ENCODE data around the gene FAM234A. TPM values are rescaled to one million over a fixed set of nuclear protein-coding genes. Genes with fewer than 3 reads are reported as not detected.

The FAM234A gene
- total and polyA plus RNA-seq, 2 donors (not counting 3 experiments of a cell fraction or from before 2014, with no cell fraction given), result 70.4 to 89.4 TPM

DNA sequence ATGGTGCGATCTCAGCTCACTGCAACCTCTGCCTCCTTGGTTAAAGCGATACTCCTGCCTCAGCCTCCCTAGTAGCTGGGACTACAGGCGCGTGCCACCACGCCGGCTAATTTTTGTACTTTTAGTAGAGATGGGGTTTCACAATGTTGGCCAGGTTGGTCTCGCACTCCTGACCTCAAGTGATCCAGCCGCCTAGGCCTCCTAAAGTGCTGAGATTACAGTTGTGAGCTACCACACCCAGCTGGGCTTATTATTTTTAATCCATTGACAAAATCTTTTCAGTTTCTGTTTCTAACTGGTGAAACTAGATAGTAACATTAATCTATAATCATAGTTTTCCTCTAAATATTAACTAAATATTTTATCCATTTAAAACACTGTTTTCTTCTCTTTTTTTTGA lies 5.9 kb downstream of the FAM234A start:
- Histone ChIP-seq H3K9ac (replicated peaks; ENCODE audit: extremely low read depth, insufficient read depth, low read length) (no peak overlapping the region), H3K4me2 (ENCODE audit: insufficient read depth, low read length) (no peak overlapping the region), H4K20me1 (replicated peaks; ENCODE audit: control insufficient read depth, extremely low read depth, insufficient read depth, low read length) (no peaks in the 10 kb centered on the region), H3K79me2 (ENCODE audit: control insufficient read depth, insufficient read depth, low read length) (no peaks in the 10 kb centered on the region), H3K4me3 (replicated peaks in 1 of 3; ENCODE audit: insufficient read depth in 1 of 3, low read depth in 1 of 3, low read length in 3 of 3) (no peak overlapping the region), H3K36me3 (ENCODE audit: control insufficient read depth in 2 of 2, extremely low read depth in 1 of 2, insufficient read depth in 2 of 2, low read length in 2 of 2) (peaks cover 0 to 2% of the 10 kb centered on the region in 2 experiments), H2AFZ (ENCODE audit: low read depth, low read length) (no peak overlapping the region), H3K9me1 (replicated peaks; ENCODE audit: control insufficient read depth, extremely low read depth, insufficient read depth, low read length) (no peaks in the 10 kb centered on the region), H3K9me3 (replicated peaks; ENCODE audit: control insufficient read depth, insufficient read depth, low read length) (no peaks in the 10 kb centered on the region), H3K4me1 (ENCODE audit: control insufficient read depth, extremely low read depth, insufficient read depth, low read length) (peaks cover 6% of the 10 kb centered on the region), H3K27ac (ENCODE audit: insufficient read depth, low read depth, low read length) (no peak overlapping the region), H3K27me3 (ENCODE audit: control insufficient read depth in 2 of 2, insufficient read depth in 2 of 2, low read length in 2 of 2) (no peaks in the 10 kb centered on the region)
- BruUV-seq (replicated peaks), result no TSS peak
- dilution Hi-C loops (cut with MboI; ENCODE audit: extremely low pct_ligation_motif_present, low sequenced_read_pairs) (no loop called here), intact Hi-C loops (cut with micrococcal nuclease) (no loop called here)
- POLR2A ChIA-PET, result no interaction called here
- DNase-seq (ENCODE audit: low read depth, low spot score) (no peak), FAIRE-seq (no peak)
- TF ChIP-seq FOS (IDR thresholded peaks at IDR 0.05; ENCODE audit: borderline replicate concordance, insufficient read depth, low read length), result no peak
- no peak for TF ChIP-seq GATA2 (IDR thresholded peaks at IDR 0.05; ENCODE audit: insufficient read depth, insufficient read length, low read depth, low read length)
- TF ChIP-seq, protein P1, sequence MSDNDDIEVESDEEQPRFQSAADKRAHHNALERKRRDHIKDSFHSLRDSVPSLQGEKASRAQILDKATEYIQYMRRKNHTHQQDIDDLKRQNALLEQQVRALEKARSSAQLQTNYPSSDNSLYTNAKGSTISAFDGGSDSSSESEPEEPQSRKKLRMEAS (IDR thresholded peaks at IDR 0.05; ENCODE audit: insufficient read depth, insufficient read length), result no peak
- TF ChIP-seq EZH2 (IDR thresholded peaks at IDR 0.05; ENCODE audit: borderline replicate concordance, low read depth, low read length, severe bottlenecking), result no peak
- no peak for TF ChIP-seq JUN (IDR thresholded peaks at IDR 0.05; ENCODE audit: borderline replicate concordance, insufficient read depth, insufficient read length, low read depth)
- no peak for TF ChIP-seq POLR2AphosphoS5 (IDR thresholded peaks at IDR 0.05; ENCODE audit: insufficient read depth, low read depth, low read length)
- TF ChIP-seq MYC (IDR thresholded peaks at IDR 0.05; ENCODE audit: low read depth, low read length), result no peak
- CTCF ChIA-PET, result interaction anchor here (1.2 kb wide), 1 partner anchor 11 kb away, joined by 3 read pairs; the partner anchor contains the start of gene LUC7L

DNA sequence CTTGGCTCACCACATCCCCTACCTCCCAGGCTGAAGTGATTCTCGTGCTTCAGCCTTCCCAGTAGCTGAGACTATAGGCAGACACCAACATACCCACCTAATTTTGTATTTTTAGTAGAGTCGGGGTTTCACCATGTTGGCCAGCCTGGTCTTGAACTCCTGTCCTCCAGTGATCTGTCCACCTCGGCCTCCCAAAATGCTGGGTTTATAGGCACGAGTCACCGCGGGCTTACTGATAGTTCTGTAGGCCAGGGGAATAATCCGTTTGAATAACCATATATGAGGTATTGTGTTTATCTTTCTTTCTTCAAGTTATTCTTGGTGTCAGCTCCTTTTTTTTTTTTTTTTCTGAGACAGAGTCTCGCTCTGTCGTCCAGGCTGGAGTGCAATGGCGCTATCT lies 7.7 kb downstream of the FAM234A start:
- POLR2A ChIA-PET, result interaction anchor here (0.8 kb wide), 1 partner anchor 23 kb away, joined by 5 read pairs; no protein-coding TSS in a partner anchor
- H2AFZ ChIP-seq (ENCODE audit: low read depth, low read length), result peak overlapping the region; percentile 90
- no peaks in the 10 kb centered on the region for H3K9me1 ChIP-seq (replicated peaks; ENCODE audit: control insufficient read depth, extremely low read depth, insufficient read depth, low read length)
- H3K27me3 ChIP-seq (ENCODE audit: control insufficient read depth in 2 of 2, insufficient read depth in 2 of 2, low read length in 2 of 2), result no peaks in the 10 kb centered on the region
- no peaks in the 10 kb centered on the region for H3K79me2 ChIP-seq (ENCODE audit: control insufficient read depth, insufficient read depth, low read length)
- no peaks in the 10 kb centered on the region for H3K9me3 ChIP-seq (replicated peaks; ENCODE audit: control insufficient read depth, insufficient read depth, low read length)
- H3K36me3 ChIP-seq (ENCODE audit: control insufficient read depth in 2 of 2, extremely low read depth in 1 of 2, insufficient read depth in 2 of 2, low read length in 2 of 2), result peaks cover 0 to 2% of the 10 kb centered on the region in 2 experiments
- no peak overlapping the region for H3K27ac ChIP-seq (ENCODE audit: insufficient read depth, low read depth, low read length)
- DNase-seq (ENCODE audit: low read depth, low spot score) (no peak), FAIRE-seq (peak; percentile 74)
- dilution Hi-C loops (cut with MboI; ENCODE audit: extremely low pct_ligation_motif_present, low sequenced_read_pairs), result no loop called here
- no peak overlapping the region for H3K4me3 ChIP-seq (replicated peaks in 1 of 3; ENCODE audit: insufficient read depth in 1 of 3, low read depth in 1 of 3, low read length in 3 of 3)
- TF ChIP-seq POLR2AphosphoS5 (IDR thresholded peaks at IDR 0.05; ENCODE audit: insufficient read depth, low read depth, low read length) (no peak), FOS (IDR thresholded peaks at IDR 0.05; ENCODE audit: borderline replicate concordance, insufficient read depth, low read length) (no peak), EZH2 (IDR thresholded peaks at IDR 0.05; ENCODE audit: borderline replicate concordance, low read depth, low read length, severe bottlenecking) (no peak), JUN (IDR thresholded peaks at IDR 0.05; ENCODE audit: borderline replicate concordance, insufficient read depth, insufficient read length, low read depth) (no peak), MYC (IDR thresholded peaks at IDR 0.05; ENCODE audit: low read depth, low read length) (no peak), CTCF (IDR thresholded peaks at IDR 0.05; ENCODE audit: extremely low read depth in 1 of 2, insufficient read depth in 1 of 2, low read depth in 1 of 2, low read length in 2 of 2) (no peak), GATA2 (IDR thresholded peaks at IDR 0.05; ENCODE audit: insufficient read depth, insufficient read length, low read depth, low read length) (no peak), POLR2A (IDR thresholded peaks at IDR 0.05; ENCODE audit: low read depth, low read length) (no peak)
- TF ChIP-seq, protein P1 (IDR thresholded peaks at IDR 0.05; ENCODE audit: insufficient read depth, insufficient read length), result no peak
- peaks cover 6% of the 10 kb centered on the region for H3K4me1 ChIP-seq (ENCODE audit: control insufficient read depth, extremely low read depth, insufficient read depth, low read length)
- CTCF ChIA-PET, result interaction anchor here (0.7 to 1.3 kb wide), 4 partner anchors 14 to 135 kb away, joined by 3 to 5 read pairs (median 3); no protein-coding TSS in a partner anchor
- H4K20me1 ChIP-seq (replicated peaks; ENCODE audit: control insufficient read depth, extremely low read depth, insufficient read depth, low read length), result no peaks in the 10 kb centered on the region
- intact Hi-C loops (cut with micrococcal nuclease), result no loop called here
- no peak overlapping the region for H3K9ac ChIP-seq (replicated peaks; ENCODE audit: extremely low read depth, insufficient read depth, low read length)
- H3K4me2 ChIP-seq (ENCODE audit: insufficient read depth, low read length), result peak overlapping the region; percentile 55
- BruUV-seq (replicated peaks), result no TSS peak

All from endothelial cell of umbilical vein (primary cell).